GM23338 (cell line): ENCODE results near the gene PCSK6. TPM values are rescaled to one million over a fixed set of nuclear protein-coding genes. Genes with fewer than 3 reads are reported as not detected.

Experiments
- ATAC-seq: fragments of 200-7000 bp; cut with Tn5 transposase; 3 replicates; pipeline ENCODE4 v1.9.1; 2020
- DNase-seq: peaks from one replicate; pipeline ENCODE4 v3.0.0-alpha.2; 2015; ENCODE audit warnings: low spot score
- H2AFZ ChIP-seq: fragments of 200-600 bp; sonication (generic); 2 replicates; pipeline ENCODE4 v1.8.0; 2016; ENCODE audit warnings: antibody characterized with exemption, mild to moderate bottlenecking, moderate library complexity
- H3F3A ChIP-seq: fragments of 200-600 bp; sonication (generic); replicated peaks from 2 replicates; pipeline ENCODE4 v1.8.0; 2017; ENCODE audit warnings: antibody characterized with exemption, mixed run types, low read depth
- H3K27ac ChIP-seq: fragments of 200-600 bp; sonication (generic); 2 replicates; pipeline ENCODE4 v1.6.1; 2016; ENCODE audit warnings: low read depth
- H3K27me3 ChIP-seq: fragments of 200-600 bp; sonication (generic); 2 replicates; pipeline ENCODE4 v1.8.0; 2016; ENCODE audit warnings: mild to moderate bottlenecking, mixed run types, moderate library complexity; ENCODE audit not compliant: insufficient read depth
- H3K36me3 ChIP-seq: fragments of 200-600 bp; sonication (generic); 2 replicates; pipeline ENCODE4 v1.8.0; 2016; ENCODE audit warnings: mild to moderate bottlenecking; ENCODE audit not compliant: insufficient read depth
- H3K4me1 ChIP-seq: fragments of 200-600 bp; sonication (generic); 2 replicates; pipeline ENCODE4 v1.8.0; 2016; ENCODE audit warnings: mild to moderate bottlenecking, moderate library complexity; ENCODE audit not compliant: insufficient read depth
- H3K4me2 ChIP-seq: fragments of 200-600 bp; sonication (generic); 2 replicates; pipeline ENCODE4 v1.7.1; 2017; ENCODE audit warnings: mixed run types
- H3K4me3 ChIP-seq: fragments of 200-600 bp; sonication (generic); 2 replicates; pipeline ENCODE4 v1.6.1; 2016; ENCODE audit warnings: mixed run types
- H3K79me2 ChIP-seq: fragments of 200-600 bp; sonication (generic); replicated peaks from 2 replicates; pipeline ENCODE4 v1.8.0; 2017; ENCODE audit warnings: mild to moderate bottlenecking; ENCODE audit not compliant: insufficient read depth
- H3K9me2 ChIP-seq: fragments of 200-600 bp; sonication (generic); 2 replicates; pipeline ENCODE4 v1.8.0; 2017; ENCODE audit not compliant: insufficient read depth
- H4K20me1 ChIP-seq: fragments of 200-600 bp; sonication (generic); replicated peaks from 2 replicates; pipeline ENCODE4 v1.8.0; 2017; ENCODE audit warnings: mild to moderate bottlenecking; ENCODE audit not compliant: insufficient read depth
- H3K27ac Mint-ChIP-seq: 2 replicates; pipeline ENCODE4 v1.8.0; 2020; ENCODE audit warnings: inconsistent platforms, mild to moderate bottlenecking, moderate library complexity, mixed read lengths
- H3K27me3 Mint-ChIP-seq: 3 replicates; pipeline ENCODE4 v1.8.0; 2022; ENCODE audit warnings: low read depth, mild to moderate bottlenecking, moderate library complexity, mixed read lengths, inconsistent platforms; ENCODE audit not compliant: insufficient read depth, poor library complexity
- H3K36me3 Mint-ChIP-seq: 3 replicates; pipeline ENCODE4 v1.8.0; 2021; ENCODE audit warnings: low read depth, mild to moderate bottlenecking, inconsistent platforms, moderate library complexity, mixed read lengths
- H3K4me1 Mint-ChIP-seq: 3 replicates; pipeline ENCODE4 v1.8.0; 2020; ENCODE audit warnings: mild to moderate bottlenecking, inconsistent platforms, mixed read lengths
- H3K4me3 Mint-ChIP-seq: 3 replicates; pipeline ENCODE4 v1.8.0; 2021; ENCODE audit warnings: moderate library complexity, mild to moderate bottlenecking, inconsistent platforms, mixed read lengths
- H3K9me3 Mint-ChIP-seq: 3 replicates; pipeline ENCODE4 v1.8.0; 2020; ENCODE audit warnings: moderate library complexity, mild to moderate bottlenecking, inconsistent platforms, mixed read lengths
- EZH2 ChIP-seq: fragments of 200-600 bp; sonication (generic); IDR thresholded peaks from one replicate; pipeline ENCODE4 v1.8.0; 2017; ENCODE audit warnings: antibody characterized with exemption, mild to moderate bottlenecking, low read depth; ENCODE audit not compliant: unreplicated experiment
- JUNB ChIP-seq: IDR thresholded peaks from one replicate; pipeline ENCODE4 v1.6.1; 2016; ENCODE audit warnings: antibody characterized with exemption; ENCODE audit not compliant: unreplicated experiment
- ZNF331 ChIP-seq: fragments of 250-450 bp; sonication (Bioruptor Pico); IDR thresholded peaks from 2 replicates; pipeline ENCODE4 v1.5.0; 2020; ENCODE audit warnings: low read depth, mild to moderate bottlenecking, moderate library complexity
- ZNF462 ChIP-seq: fragments of 250-450 bp; sonication (Bioruptor Pico); IDR thresholded peaks from 2 replicates; pipeline ENCODE4 v1.5.0; 2020; ENCODE audit warnings: mild to moderate bottlenecking, moderate library complexity
- polyA plus RNA-seq: library from polyadenylated mRNA; unstranded; fragments of >200 nt; fragmentation: Nextera tagmentation; extraction: Ambion mirVana; gene quantifications from 2 replicates; pipeline ENCODE4 v1.2.1, GENCODE V29; 2016
- total RNA-seq: library from RNA; depleted of rRNA; stranded (reverse); fragments of >200 nt; shearing (Covaris generic); gene quantifications from 2 replicates; pipeline ENCODE4 v1.2.3, GENCODE V29; 2014

PCSK6 gene
- total and polyA plus RNA-seq, 2 experiments from 2014 or later: 1.7 to 6.7 TPM

GRCh38 chr15:101504866-101505609 is 15.5 kb upstream of the PCSK6 start:
- peaks cover 4% of the 10 kb centered on the region; the same call in 1 of the 3 replicates for H3K4me1 Mint-ChIP-seq
- no peak for ATAC-seq

More at GRCh38 chr15:101504866-101505609, 15.5 kb upstream of the PCSK6 start:
- H3K9me3 Mint-ChIP-seq: no peaks in the 10 kb centered on the region
- H3K9me2 ChIP-seq: no peaks in the 10 kb centered on the region
- H3K36me3 ChIP-seq: no peaks in the 10 kb centered on the region
- no peak for TF ChIP-seq ZNF462 (CRISPR knock-in tag)
- TF ChIP-seq JUNB: no peak
- TF ChIP-seq EZH2: no peak
- TF ChIP-seq ZNF331 (CRISPR knock-in tag): no peak
- H3K27ac Mint-ChIP-seq: no peak overlapping the region
- H3K27me3 Mint-ChIP-seq: peaks cover 6% of the 10 kb centered on the region
- no peak overlapping the region for H3K4me2 ChIP-seq
- no peak for DNase-seq
- H3K4me1 ChIP-seq: no peaks in the 10 kb centered on the region
- no peaks in the 10 kb centered on the region for H3K27me3 ChIP-seq
- H3F3A ChIP-seq: no peaks in the 10 kb centered on the region
- no peak overlapping the region for H2AFZ ChIP-seq
- no peak overlapping the region for H3K27ac ChIP-seq
- no peaks in the 10 kb centered on the region for H4K20me1 ChIP-seq
- no peak overlapping the region for H3K4me3 Mint-ChIP-seq
- H3K79me2 ChIP-seq: no peaks in the 10 kb centered on the region
- no peak overlapping the region for H3K4me3 ChIP-seq
- H3K36me3 Mint-ChIP-seq: no peaks in the 10 kb centered on the region
